Cardiac muscle cell (in vitro differentiated cells and primary cell): ENCODE measurements around the gene CYSRT1. TPM values are rescaled to one million over a fixed set of nuclear protein-coding genes. Genes with fewer than 3 reads are reported as not detected.
"Not testable (repeated sequence)": the region's sequence is repeated elsewhere in the genome, so short reads cannot be mapped to it uniquely, and the experiment has no call there.

Source experiments
- DNase-seq, 2 donors: peaks; one replicate each; pipeline versions ENCODE4 v3.0.0 to v3.0.0-alpha.2; 2010 to 2017; ENCODE audit warnings: low read depth in 1 of 2, low spot score in 1 of 2
- H3K27ac ChIP-seq: fragments of 200-600 bp; sonication (generic); 2 replicates; pipeline ENCODE4 v1.5.1; 2016
- H3K27me3 ChIP-seq: fragments of 200-600 bp; sonication (generic); 2 replicates; pipeline ENCODE4 v1.6.0; 2016; ENCODE audit warnings: control low read depth
- H3K36me3 ChIP-seq: fragments of 200-600 bp; sonication (generic); 2 replicates; pipeline ENCODE4 v1.5.1; 2016; ENCODE audit warnings: control low read depth
- H3K4me1 ChIP-seq: fragments of 200-600 bp; sonication (generic); 2 replicates; pipeline ENCODE4 v1.8.1; 2017; ENCODE audit warnings: low read depth, mild to moderate bottlenecking, mixed run types
- H3K4me3 ChIP-seq: fragments of 200-600 bp; sonication (generic); 2 replicates; pipeline ENCODE4 v1.5.1; 2016; ENCODE audit warnings: mild to moderate bottlenecking
- H3K9me3 ChIP-seq: fragments of 200-600 bp; sonication (generic); 2 replicates; pipeline ENCODE4 v1.5.1; 2017; ENCODE audit warnings: low read depth, mild to moderate bottlenecking, control low read depth
- CTCF ChIP-seq: IDR thresholded peaks from 2 replicates; pipeline ENCODE4 v1.5.1; 2012; ENCODE audit warnings: low read depth, mild to moderate bottlenecking, low read length
- polyA plus RNA-seq: library from polyadenylated mRNA; unstranded; fragments of >200 nt; fragmentation: Nextera tagmentation; extraction: Ambion mirVana; gene quantifications from 2 replicates; pipeline ENCODE4 v1.2.1, GENCODE V29; 2016
- total RNA-seq: library from RNA; depleted of rRNA; stranded (reverse); fragments of >200 nt; gene quantifications from 2 replicates; pipeline ENCODE4 v1.2.3, GENCODE V29; 2016

Gene CYSRT1
- total and polyA plus RNA-seq, 2 experiments from 2014 or later, result 6.6 to 7.0 TPM

- DNase-seq, result no peak
- no peaks in the 10 kb centered on the region for H3K9me3 ChIP-seq
- H3K4me3 ChIP-seq, result peak overlapping the region; percentile 96
- peaks cover 14% of the 10 kb centered on the region for H3K4me1 ChIP-seq
- H3K27ac ChIP-seq, result peak overlapping the region; percentile 91
- peaks cover 12% of the 10 kb centered on the region for H3K36me3 ChIP-seq
- no peaks in the 10 kb centered on the region for H3K27me3 ChIP-seq
- no peak for TF ChIP-seq CTCF
Observed at GRCh38 chr9:137242269-137243203, 17.6 kb downstream of the CYSRT1 start.

GRCh38 chr9:137243266-137243625 lies 18.3 kb downstream of the CYSRT1 start:
- H3K36me3 ChIP-seq, result peaks cover 12% of the 10 kb centered on the region
- H3K27me3 ChIP-seq, DNase-seq, H3K9me3 ChIP-seq, H3K4me3 ChIP-seq, H3K27ac ChIP-seq: not testable (repeated sequence)
- peaks cover 16% of the 10 kb centered on the region for H3K4me1 ChIP-seq

DNA sequence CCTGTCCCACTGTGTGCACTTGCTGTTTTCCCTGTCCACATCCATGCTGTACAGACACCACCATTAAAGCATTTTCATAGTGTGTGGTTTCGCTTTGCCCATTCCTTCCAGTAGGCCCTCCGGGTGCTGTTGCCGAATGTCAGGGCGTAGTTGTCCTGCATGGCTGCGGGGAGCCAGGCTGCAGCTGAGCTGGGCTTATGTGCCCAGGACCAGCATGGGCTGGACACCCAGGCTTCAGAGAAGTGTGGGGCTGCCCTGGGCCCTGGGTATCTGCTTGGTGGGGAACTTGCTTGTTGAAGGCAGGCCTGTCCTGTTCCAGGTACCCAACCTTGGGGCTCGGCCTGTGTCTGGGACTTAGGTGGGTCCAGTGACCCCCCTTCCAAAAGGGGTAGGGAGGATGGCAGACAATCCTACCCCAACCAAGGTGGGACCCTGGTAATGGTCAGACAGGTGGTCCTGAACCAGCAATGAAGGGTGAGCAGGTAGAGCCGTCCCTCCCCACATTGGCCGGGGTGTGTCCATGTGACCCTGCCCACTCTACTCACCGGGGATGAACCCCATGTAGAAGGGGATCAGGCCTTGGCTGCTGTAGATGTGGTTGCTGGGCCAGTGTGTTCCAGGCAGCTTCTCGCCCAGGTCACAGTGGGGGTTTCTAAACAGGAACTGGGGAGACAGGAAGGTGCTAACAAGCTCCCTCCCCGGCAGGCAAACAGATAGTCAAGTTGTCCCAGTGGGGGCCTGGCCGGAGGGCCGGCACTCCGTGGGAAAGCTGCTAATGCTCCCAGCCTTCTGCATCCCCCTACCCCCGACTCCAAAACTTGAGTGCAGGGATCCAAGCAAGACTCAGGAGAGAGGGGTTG lies 18.9 kb downstream of the CYSRT1 start:
- no peak overlapping the region for H3K4me3 ChIP-seq
- H3K9me3 ChIP-seq, result no peaks in the 10 kb centered on the region
- H3K27me3 ChIP-seq, result no peaks in the 10 kb centered on the region
- peaks cover 16% of the 10 kb centered on the region for H3K4me1 ChIP-seq
- no peak for TF ChIP-seq CTCF
- H3K36me3 ChIP-seq, result peaks cover 12% of the 10 kb centered on the region
- no peak for DNase-seq
- H3K27ac ChIP-seq, result no peak overlapping the region

- H3K36me3 ChIP-seq, result peaks cover 12% of the 10 kb centered on the region
- H3K27me3 ChIP-seq, result no peaks in the 10 kb centered on the region
- H3K4me3 ChIP-seq, result no peak overlapping the region
- H3K4me1 ChIP-seq, result peaks cover 16% of the 10 kb centered on the region
- H3K27ac ChIP-seq, result no peak overlapping the region
- no peak for DNase-seq
- no peak for TF ChIP-seq CTCF
- no peaks in the 10 kb centered on the region for H3K9me3 ChIP-seq
Observed at GRCh38 chr9:137244486-137245449, 19.8 kb downstream of the CYSRT1 start.

DNA sequence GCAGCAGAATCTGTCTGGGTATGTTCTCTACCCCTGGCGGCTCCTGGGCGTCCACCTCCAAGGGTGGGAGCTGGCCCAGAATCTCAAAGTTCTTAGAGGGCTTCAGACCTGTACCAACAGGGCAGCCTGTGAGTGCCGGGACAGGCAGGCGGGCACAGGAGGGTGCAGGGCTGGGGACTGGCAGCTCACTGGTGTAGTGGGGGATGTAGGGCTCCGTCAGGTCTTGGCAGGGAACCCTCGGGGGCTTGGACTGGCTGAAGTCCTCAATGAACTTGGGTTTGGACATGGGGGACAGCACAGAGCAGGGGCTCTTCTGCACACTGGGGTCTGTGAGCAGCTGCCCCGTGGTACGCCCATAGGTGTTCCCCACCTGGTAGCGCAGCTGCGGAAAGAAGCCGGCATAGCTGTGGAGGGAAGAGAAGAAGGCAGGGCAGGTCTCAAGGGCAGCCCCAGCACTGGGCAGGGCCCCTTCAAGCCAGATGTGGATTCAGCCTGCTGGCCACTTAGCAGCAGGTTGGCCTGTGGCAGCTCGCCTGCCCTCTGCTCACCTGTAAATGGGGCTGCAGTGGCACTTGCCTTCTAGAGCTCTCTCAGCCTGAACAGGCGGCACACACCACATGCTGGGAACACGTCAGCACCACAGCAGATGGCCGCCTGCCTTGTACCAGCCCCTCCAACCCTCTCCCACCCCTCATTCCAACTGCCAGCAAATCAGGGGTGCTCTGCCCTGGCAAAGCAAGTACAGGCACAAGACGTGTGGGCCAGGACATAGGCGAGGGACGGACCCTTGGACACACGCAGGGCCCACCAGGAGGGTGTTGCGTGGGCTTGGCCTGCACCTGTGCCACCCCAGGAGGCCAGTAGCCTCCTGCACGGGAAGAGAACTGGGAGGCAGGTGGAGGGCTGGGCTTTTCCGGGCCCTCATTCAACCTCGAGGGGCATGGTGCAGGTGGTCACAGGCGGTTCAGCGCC lies 20.8 kb downstream of the CYSRT1 start:
- H3K4me3 ChIP-seq, result no peak overlapping the region
- no peak for TF ChIP-seq CTCF
- DNase-seq, result no peak
- peaks cover 16% of the 10 kb centered on the region for H3K4me1 ChIP-seq
- H3K27ac ChIP-seq, result no peak overlapping the region
- H3K9me3 ChIP-seq, result no peaks in the 10 kb centered on the region
- no peaks in the 10 kb centered on the region for H3K27me3 ChIP-seq
- peaks cover 12% of the 10 kb centered on the region for H3K36me3 ChIP-seq
